ENCODE data around the gene PVALEF. TPM values are rescaled to one million over a fixed set of nuclear protein-coding genes. Genes with fewer than 3 reads are reported as not detected.

Gene PVALEF
- polyA plus RNA-seq, 3 donors = 0.14 to 0.57 (median 0.22) TPM

GRCh38 chr17:81200695-81201580 lies 35.6 kb downstream of the PVALEF start:
- DNase-seq (ENCODE audit: extremely low read depth in 1 of 11, low read depth in 9 of 11, low spot score in 4 of 11) = peak in 4 of 11 donors; percentile 17 to 45 (median 34)

GRCh38 chr17:81202318-81202717 lies 37.0 kb downstream of the PVALEF start:
- DNase-seq (ENCODE audit: extremely low read depth in 1 of 11, low read depth in 9 of 11, low spot score in 4 of 11) = no peak

GRCh38 chr17:81203136-81203535 lies 37.8 kb downstream of the PVALEF start:
- no peak for DNase-seq (ENCODE audit: extremely low read depth in 1 of 11, low read depth in 9 of 11, low spot score in 4 of 11)

- DNase-seq (ENCODE audit: extremely low read depth in 1 of 11, low read depth in 9 of 11, low spot score in 4 of 11) = no peak
Observed at GRCh38 chr17:81204578-81204977, 39.3 kb downstream of the PVALEF start.

- DNase-seq (ENCODE audit: extremely low read depth in 1 of 11, low read depth in 9 of 11, low spot score in 4 of 11) = no peak
Observed at GRCh38 chr17:81206166-81206565, 40.9 kb downstream of the PVALEF start.

- DNase-seq (ENCODE audit: extremely low read depth in 1 of 11, low read depth in 9 of 11, low spot score in 4 of 11) = no peak
Observed at GRCh38 chr17:81206657-81207056, 41.4 kb downstream of the PVALEF start.

- no peak for DNase-seq (ENCODE audit: extremely low read depth in 1 of 11, low read depth in 9 of 11, low spot score in 4 of 11)
Observed at GRCh38 chr17:81207610-81208581, 42.6 kb downstream of the PVALEF start.

- no peak for DNase-seq (ENCODE audit: extremely low read depth in 1 of 11, low read depth in 9 of 11, low spot score in 4 of 11)
Observed at GRCh38 chr17:81208651-81209050, 43.3 kb downstream of the PVALEF start.

- no peak for DNase-seq (ENCODE audit: extremely low read depth in 1 of 11, low read depth in 9 of 11, low spot score in 4 of 11)
Observed at GRCh38 chr17:81209141-81209540, 43.8 kb downstream of the PVALEF start.

GRCh38 chr17:81210466-81210865 lies 45.2 kb downstream of the PVALEF start:
- DNase-seq (ENCODE audit: extremely low read depth in 1 of 11, low read depth in 9 of 11, low spot score in 4 of 11) = no peak

GRCh38 chr17:81210868-81211267 lies 45.6 kb downstream of the PVALEF start:
- no peak for DNase-seq (ENCODE audit: extremely low read depth in 1 of 11, low read depth in 9 of 11, low spot score in 4 of 11)

- no peak for DNase-seq (ENCODE audit: extremely low read depth in 1 of 11, low read depth in 9 of 11, low spot score in 4 of 11)
Observed at GRCh38 chr17:81212365-81212764, 47.1 kb downstream of the PVALEF start.

GRCh38 chr17:81213978-81214377 lies 48.7 kb downstream of the PVALEF start:
- no peak for DNase-seq (ENCODE audit: extremely low read depth in 1 of 11, low read depth in 9 of 11, low spot score in 4 of 11)

- DNase-seq (ENCODE audit: extremely low read depth in 1 of 11, low read depth in 9 of 11, low spot score in 4 of 11) = no peak
Observed at GRCh38 chr17:81217491-81217890, 52.2 kb downstream of the PVALEF start.

GRCh38 chr17:81218459-81218858 lies 53.2 kb downstream of the PVALEF start:
- no peak for DNase-seq (ENCODE audit: extremely low read depth in 1 of 11, low read depth in 9 of 11, low spot score in 4 of 11)

GRCh38 chr17:81218991-81219390 lies 53.7 kb downstream of the PVALEF start:
- DNase-seq (ENCODE audit: extremely low read depth in 1 of 11, low read depth in 9 of 11, low spot score in 4 of 11) = no peak

- DNase-seq (ENCODE audit: extremely low read depth in 1 of 11, low read depth in 9 of 11, low spot score in 4 of 11) = no peak
Observed at GRCh38 chr17:81219476-81220180, 54.3 kb downstream of the PVALEF start.

- DNase-seq (ENCODE audit: extremely low read depth in 1 of 11, low read depth in 9 of 11, low spot score in 4 of 11) = no peak
Observed at GRCh38 chr17:81221371-81221841, 56.1 kb downstream of the PVALEF start.
